Fibroblast of skin of right biceps (primary cell): ENCODE results near the gene CACNA1I.

Source experiments
- DNase-seq: peaks from one replicate; pipeline ENCODE4 v3.0.0-alpha.2; 2013

CACNA1I gene

DNA sequence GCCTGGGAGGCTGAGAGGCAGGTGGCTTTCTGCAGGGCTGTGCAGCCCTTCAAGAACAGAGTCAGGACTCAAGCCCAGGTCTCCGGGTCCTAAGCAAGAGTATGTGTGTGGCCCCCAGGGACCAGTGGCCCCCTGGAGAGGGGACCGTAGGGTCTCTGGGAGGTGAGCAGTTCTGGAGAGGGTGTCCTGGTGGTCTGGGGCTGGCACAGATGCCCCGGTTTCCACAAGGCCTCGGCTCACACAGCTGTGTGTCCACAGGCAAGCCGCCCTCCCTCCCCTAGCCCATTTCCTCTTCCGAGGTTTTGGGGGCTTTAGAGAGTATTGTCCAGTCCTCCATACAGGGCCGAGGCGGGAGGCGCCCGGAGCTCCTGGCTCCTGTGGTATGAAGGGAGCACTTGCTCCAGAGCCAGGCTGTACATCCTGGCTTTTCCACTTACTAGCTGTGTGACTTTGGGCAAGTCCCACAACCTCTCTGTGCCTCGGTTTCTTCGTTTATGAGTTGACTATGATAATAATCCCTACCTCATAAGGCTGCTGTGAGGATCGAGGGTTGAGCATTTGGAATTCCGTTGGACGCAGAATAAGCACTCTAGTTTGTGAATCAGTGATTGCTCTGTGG is 34.6 kb upstream of the CACNA1I start:
- DNase-seq, result no peak

DNA sequence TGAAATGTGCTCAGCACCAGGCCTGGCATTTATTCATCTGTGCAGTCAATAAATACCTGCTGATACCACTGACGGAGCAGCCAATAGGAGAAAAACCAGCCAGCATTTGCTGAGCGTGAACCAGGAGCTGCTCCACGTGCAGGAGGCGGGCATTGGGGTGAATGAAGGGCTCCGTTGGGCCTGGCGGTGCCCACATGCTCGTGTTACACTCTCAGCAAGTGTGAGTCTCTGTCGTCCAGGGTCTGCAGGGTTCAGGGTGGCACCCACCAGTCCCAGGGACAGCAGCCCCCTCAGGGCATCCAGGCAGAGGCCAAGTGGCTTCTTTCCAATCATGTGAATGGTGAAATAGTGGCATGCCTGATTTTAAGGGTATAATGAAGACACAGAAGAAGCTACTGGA is 33.8 kb upstream of the CACNA1I start:
- DNase-seq, result no peak

DNA sequence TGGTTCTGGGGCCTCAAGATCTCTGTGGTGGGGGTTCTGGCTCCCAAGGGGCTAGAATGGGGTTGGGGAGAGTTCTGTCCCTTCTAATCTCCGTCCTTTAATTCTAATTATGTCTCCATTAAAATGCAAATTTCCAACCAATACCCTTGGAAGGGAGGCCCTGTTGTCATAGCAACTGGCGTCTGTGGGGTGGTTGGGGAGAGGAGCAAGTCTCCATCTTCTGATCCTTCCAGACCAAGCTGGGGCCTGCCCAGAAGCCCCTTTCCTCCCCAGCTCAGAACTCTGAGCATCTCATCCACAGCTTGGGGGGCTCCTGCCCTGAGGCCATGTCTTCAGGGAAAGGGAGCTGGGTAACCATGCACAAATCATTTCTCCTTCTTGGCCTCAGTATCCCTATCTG is 32.6 kb upstream of the CACNA1I start:
- no peak for DNase-seq

- no peak for DNase-seq
Measured at GRCh38 chr22:39543095-39543494, 27.5 kb upstream of the CACNA1I start.

DNA sequence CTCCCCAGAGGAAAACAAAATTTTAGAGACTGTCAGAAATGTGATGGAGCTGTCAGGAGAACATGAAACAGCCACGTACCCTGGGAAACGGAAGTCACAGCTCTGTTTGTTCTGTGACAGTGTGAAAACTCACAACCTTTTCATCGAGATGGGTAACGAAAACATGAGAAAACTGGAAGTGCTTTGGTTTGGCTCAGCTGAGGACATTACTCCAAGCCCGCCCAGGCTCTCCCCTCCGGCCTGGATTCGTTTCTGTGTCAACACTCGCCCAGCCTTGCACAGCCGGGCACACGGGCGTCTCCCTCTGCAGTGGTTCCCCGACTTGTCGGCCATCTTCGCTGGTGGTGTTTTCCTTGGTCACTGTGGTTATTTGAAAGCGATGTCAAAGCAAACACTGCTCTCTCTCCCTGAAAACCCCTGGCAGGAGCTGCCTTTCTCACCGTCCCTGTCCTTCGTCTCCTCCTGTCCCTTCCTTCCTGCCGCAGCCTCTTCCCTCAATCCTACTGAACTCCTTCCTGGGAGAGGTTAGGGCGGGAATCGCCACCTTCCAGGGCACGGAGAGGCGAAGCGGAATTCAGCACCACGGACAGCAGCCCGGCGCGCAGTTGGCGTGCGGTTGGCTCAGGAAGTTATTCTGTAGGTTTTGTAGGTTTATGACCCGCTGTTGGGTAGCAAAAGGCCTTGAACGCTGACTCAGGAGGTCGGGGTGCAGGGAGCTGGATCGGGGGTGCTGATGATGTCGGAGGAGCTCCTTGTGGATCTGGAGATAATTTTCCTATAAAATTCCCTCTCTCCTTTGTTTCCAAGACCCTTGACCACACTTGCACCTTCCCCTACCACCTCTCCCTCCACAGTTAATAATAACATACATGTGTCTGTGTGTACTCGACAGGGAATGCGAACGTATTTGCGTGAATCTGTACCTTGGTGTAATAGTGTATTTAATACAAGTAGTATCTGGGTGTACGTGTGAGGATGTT is 24.9 kb upstream of the CACNA1I start:
- DNase-seq, result peak; percentile 47

DNA sequence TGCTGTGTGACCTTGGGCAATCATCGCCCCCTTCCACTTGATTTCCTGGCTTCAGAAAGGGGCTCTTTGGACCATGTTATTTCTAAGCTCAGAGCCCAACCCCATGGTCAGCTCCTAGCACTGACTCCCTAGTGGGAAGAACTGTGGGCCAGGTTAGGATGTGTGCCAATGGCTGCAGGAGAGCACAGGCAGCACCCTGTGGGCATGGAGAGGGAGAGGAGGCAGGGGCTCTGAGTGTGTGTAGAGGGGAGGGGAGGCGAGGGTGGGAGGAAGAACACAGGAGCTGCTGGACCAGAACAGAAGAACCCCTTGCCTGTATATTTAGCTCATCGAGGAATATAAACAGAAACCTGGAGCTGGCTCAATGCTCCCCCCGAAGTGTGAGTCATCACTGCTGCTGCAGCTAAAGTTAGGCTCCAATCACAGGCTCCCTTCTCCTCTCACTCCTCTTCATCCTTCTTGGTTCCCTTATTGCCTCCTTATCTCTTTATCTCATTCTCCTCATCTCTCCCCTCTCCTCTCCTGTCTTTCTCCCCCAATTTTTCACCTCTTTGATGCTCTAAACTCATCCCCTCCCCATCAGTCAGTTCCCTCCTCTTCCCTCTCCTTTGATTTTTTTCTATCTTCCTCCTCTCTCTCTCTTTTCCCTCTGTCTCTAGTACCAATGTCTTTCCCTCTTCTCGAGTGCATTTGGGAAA is 23.5 kb upstream of the CACNA1I start:
- DNase-seq, result no peak

DNA sequence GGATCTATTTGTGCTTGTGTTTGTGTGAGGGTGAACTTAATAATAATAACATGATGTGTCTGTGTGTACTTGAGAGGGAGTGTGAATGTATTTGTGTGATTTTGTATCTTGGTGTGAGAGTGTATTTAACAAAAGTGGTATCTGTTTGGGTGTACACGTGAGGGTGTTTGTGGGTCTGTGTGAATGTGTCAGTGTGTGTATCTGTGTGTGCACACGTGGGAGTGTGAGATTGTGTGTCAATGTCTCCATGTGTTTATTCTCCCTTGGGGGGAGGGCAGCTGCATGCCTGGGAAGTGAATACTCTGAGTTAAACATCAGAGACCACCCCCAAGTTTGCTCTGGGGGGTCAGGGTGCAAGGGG is 23.0 kb upstream of the CACNA1I start:
- no peak for DNase-seq

- DNase-seq, result no peak
Measured at GRCh38 chr22:39553429-39553828, 17.1 kb upstream of the CACNA1I start.

DNA sequence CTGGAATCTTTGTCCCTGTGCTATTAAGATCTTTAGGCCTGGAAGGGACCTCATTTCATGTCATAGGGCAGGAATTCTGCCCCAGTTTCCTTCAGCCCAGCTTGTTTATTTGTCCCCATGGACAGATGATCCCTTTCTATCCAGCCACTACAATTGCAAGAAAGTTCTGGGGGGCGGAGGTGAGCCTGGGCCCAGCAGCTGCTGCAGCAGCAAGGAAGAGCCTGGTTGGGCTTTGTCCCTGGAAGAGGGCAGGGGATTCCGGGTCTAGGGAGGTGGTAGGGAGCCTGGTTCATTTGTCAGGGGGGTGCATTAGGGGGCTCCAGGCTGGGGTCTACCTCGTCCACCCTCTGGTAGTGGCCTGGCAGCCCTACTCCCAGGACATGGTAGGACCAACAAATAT is 16.4 kb upstream of the CACNA1I start:
- no peak for DNase-seq

GRCh38 chr22:39556970-39557841 is 13.3 kb upstream of the CACNA1I start:
- DNase-seq, result peak; percentile 16

- no peak for DNase-seq
Measured at GRCh38 chr22:39558254-39558727, 12.3 kb upstream of the CACNA1I start.

- DNase-seq, result no peak
Measured at GRCh38 chr22:39558950-39559349, 11.6 kb upstream of the CACNA1I start.

DNA sequence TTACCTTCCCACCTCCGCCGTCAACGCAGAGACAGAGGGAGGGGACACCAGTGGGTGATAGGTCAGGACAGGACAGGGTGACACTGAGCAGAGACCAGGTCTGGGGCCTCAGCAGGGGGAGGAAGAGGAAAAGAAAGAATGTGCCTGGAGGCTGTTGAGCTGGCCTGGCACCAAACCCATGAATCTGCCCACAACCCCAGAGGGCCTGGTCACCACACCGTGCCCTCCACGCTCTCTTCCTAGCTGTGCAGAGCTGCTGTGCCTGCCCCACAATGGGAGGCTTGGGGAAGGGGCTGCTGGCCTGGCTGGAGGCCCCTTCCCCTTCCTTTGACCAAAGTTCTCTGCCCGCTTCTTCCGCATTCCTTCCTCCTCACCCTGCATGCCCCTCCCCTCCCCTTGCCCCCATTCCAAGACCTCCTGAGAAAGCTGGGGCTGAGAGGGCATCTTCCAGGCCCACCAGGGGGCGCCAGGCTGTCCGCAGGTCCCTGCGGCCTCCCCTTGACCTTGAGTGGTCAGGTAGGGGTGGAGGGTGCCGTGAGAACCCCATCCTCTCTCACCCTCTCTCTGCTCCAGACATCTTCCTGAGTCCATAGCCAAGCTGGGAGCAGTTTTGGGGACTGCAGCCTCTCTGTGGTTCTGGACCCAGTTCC is 11.0 kb upstream of the CACNA1I start:
- DNase-seq, result no peak

- no peak for DNase-seq
Measured at GRCh38 chr22:39560127-39560526, 10.4 kb upstream of the CACNA1I start.

- DNase-seq, result no peak
Measured at GRCh38 chr22:39562839-39563489, 7.6 kb upstream of the CACNA1I start.

DNA sequence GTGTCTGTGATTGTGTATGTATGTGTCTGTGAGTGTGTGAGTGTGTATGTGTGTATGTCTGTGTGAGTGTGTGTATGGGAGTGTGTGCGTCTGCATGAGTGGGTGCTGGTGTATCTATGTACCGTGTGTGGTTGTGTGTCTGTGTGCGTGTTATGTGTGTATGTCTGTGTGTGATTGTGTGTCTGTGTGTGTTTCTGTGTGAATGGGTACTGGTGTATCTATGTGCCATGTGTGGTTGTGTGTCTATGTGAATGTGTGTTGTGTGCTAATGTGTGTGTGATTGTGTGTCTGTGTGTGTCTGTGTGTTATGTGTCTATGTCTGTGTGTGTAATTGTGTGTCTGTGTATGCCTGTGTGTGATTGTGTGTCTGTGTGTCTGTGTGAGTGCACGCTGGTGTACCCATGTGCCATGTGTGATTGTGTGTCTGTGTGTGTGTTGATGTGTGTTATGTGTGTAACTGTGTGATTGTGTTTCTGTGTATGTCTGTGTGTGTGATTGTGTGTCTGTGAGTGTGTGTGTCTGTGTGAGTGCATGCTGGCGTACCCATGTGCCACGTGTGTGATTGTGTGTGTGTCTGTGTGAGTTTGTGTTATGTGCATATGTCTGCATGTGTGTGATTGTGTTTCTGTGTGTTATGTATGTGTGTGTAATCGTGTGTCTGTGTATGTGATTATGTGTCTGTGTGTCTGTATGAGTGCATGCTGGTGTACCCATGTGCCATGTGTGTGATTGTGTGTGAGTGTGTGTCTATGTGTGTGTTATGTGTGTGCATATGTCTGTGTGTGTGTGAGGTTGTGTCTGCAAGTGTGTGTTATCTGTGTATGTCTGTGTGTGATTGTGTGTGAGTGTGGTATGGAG is 6.8 kb upstream of the CACNA1I start:
- no peak for DNase-seq

- DNase-seq, result no peak
Measured at GRCh38 chr22:39565414-39565944, 5.1 kb upstream of the CACNA1I start.

DNA sequence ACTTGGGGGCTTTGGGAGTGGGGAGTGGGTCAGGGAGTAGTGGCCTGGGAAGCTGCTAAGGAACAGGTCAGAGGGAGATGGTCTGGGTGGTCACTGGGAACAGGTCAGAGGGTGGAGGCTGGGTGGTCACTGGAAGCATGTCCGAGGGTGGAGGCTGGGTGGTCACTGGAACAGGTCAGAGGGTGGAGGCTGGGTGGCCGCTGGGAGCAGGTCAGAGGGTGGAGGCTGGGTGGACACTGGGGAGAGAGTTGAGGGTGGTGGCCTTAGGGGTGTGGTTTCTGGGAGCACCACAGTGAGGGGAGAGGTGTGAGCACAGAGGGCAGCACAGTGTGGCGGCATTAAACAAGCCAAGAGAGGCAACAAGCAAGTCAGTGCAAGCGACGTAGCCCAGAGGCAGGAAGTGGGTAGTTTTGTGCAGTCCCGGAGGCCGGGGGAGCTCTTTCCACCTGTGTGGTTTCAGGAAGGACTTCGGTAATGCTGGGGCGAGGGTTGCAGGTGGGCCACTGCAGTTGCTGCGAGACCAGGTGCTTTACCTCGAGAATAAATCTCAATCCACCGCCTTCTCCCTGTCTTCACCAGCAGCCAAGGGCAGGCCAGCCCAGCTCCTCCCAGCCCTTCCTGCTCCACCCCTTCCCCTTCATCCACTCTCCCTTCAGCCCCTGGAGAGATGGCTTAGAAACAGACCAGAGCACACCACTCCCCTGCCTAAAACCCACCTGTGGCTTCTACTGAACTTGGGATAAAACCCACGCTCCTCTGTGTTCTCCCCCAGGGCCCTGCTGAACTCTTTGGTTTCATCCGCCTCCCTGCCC is 3.2 kb upstream of the CACNA1I start:
- no peak for DNase-seq

GRCh38 chr22:39568278-39568981 is 2.1 kb upstream of the CACNA1I start:
- DNase-seq, result no peak
